Thoracic aorta (tissue), 2 donors: Measurements from ENCODE around the gene IRF8. TPM values are rescaled to one million over a fixed set of nuclear protein-coding genes. Genes with fewer than 3 reads are reported as not detected.

Source experiments
- ATAC-seq: fragments of 150-250 bp; one replicate; pipeline ENCODE4 v1.8.0; 2017; ENCODE audit warnings: low read depth; ENCODE audit not compliant: insufficient number of reproducible peaks, low FRiP score
- DNase-seq: peaks from one replicate; pipeline ENCODE4 v3.0.0-alpha.2; 2020; ENCODE audit warnings: low spot score
- H3K27ac ChIP-seq, 2 donors: fragments of 200-600 bp; sonication (generic); 1 replicate in 1 of 2; 2 replicates in 1 of 2; pipeline ENCODE4 v1.5.1; 2016; ENCODE audit warnings: mild to moderate bottlenecking in 2 of 2, moderate library complexity in 2 of 2
- H3K27me3 ChIP-seq: fragments of 200-600 bp; sonication (generic); replicated peaks from 2 replicates; pipeline ENCODE4 v1.6.0; 2016; ENCODE audit warnings: mild to moderate bottlenecking; ENCODE audit not compliant: insufficient read depth
- H3K36me3 ChIP-seq: fragments of 200-600 bp; sonication (generic); one replicate; pipeline ENCODE4 v1.5.1; 2016
- H3K4me1 ChIP-seq, 2 donors: fragments of 200-600 bp; sonication (generic); 1 replicate in 1 of 2; 2 replicates in 1 of 2; pipeline versions ENCODE4 v1.5.1 to v1.6.0; 2016; ENCODE audit warnings: low read depth in 2 of 2, mild to moderate bottlenecking in 1 of 2; ENCODE audit not compliant: control insufficient read depth in 1 of 2
- H3K4me3 ChIP-seq: fragments of 200-600 bp; sonication (generic); 2 replicates; pipeline ENCODE4 v1.5.1; 2016; ENCODE audit warnings: mild to moderate bottlenecking
- H3K9me3 ChIP-seq: fragments of 200-600 bp; sonication (generic); 2 replicates; pipeline ENCODE4 v1.5.1; 2016
- CTCF ChIP-seq: fragments of 200-600 bp; sonication (generic); IDR thresholded peaks from one replicate; pipeline ENCODE4 v1.5.1; 2019; ENCODE audit warnings: antibody characterized with exemption
- total RNA-seq, 2 donors: library from RNA; depleted of rRNA; stranded (reverse); fragments of >200 nt; gene quantifications; one replicate each; pipeline versions ENCODE4 v1.1.0 to v1.2.3, GENCODE V29; 2016

Gene IRF8
- total RNA-seq, 2 donors from 2014 or later: 27.0 to 28.8 TPM

GRCh38 chr16:85963753-85964285, 64.9 kb downstream of the IRF8 start:
- H3K27me3 ChIP-seq: no peaks in the 10 kb centered on the region
- DNase-seq (no peak), ATAC-seq (no peak)
- no peaks in the 10 kb centered on the region for H3K9me3 ChIP-seq
- H3K27ac ChIP-seq: no peak overlapping the region
- peaks cover 0 to 13% of the 10 kb centered on the region in 2 donors for H3K4me1 ChIP-seq
- H3K36me3 ChIP-seq: no peaks in the 10 kb centered on the region
- H3K4me3 ChIP-seq: no peak overlapping the region
- TF ChIP-seq CTCF: no peak

- TF ChIP-seq CTCF: no peak
- no peaks in the 10 kb centered on the region for H3K27me3 ChIP-seq
- H3K36me3 ChIP-seq: no peaks in the 10 kb centered on the region
- no peaks in the 10 kb centered on the region for H3K9me3 ChIP-seq
- ATAC-seq: no peak
- DNase-seq: no peak
- H3K4me3 ChIP-seq: no peak overlapping the region
- H3K27ac ChIP-seq: no peak overlapping the region
- H3K4me1 ChIP-seq: peaks cover 7 to 25% of the 10 kb centered on the region in 2 donors
Observed at GRCh38 chr16:85965125-85965524, 66.2 kb downstream of the IRF8 start.

- Histone ChIP-seq H3K4me3 (no peak overlapping the region), H3K27ac (no peak overlapping the region), H3K9me3 (no peaks in the 10 kb centered on the region), H3K4me1 (peaks cover 7 to 25% of the 10 kb centered on the region in 2 donors), H3K36me3 (no peaks in the 10 kb centered on the region), H3K27me3 (no peaks in the 10 kb centered on the region)
- ATAC-seq (no peak), DNase-seq (no peak)
- TF ChIP-seq CTCF: no peak
Observed at GRCh38 chr16:85967111-85967510, 68.1 kb downstream of the IRF8 start.

GRCh38 chr16:85968041-85968920, 69.3 kb downstream of the IRF8 start:
- DNase-seq: no peak
- Histone ChIP-seq H3K27me3 (no peaks in the 10 kb centered on the region), H3K4me3 (no peak overlapping the region), H3K36me3 (no peaks in the 10 kb centered on the region), H3K9me3 (no peaks in the 10 kb centered on the region), H3K4me1 (peaks cover 7 to 25% of the 10 kb centered on the region in 2 donors), H3K27ac (no peak overlapping the region)
- no peak for ATAC-seq
- TF ChIP-seq CTCF: no peak

- no peak for TF ChIP-seq CTCF
Observed at GRCh38 chr16:85969159-85969558, 70.2 kb downstream of the IRF8 start.

More at GRCh38 chr16:85969159-85969558, 70.2 kb downstream of the IRF8 start:
- H3K36me3 ChIP-seq: no peaks in the 10 kb centered on the region
- no peak overlapping the region for H3K4me3 ChIP-seq
- H3K4me1 ChIP-seq: peaks cover 7 to 18% of the 10 kb centered on the region in 2 donors
- ATAC-seq (no peak), DNase-seq (no peak)
- no peaks in the 10 kb centered on the region for H3K9me3 ChIP-seq
- no peak overlapping the region for H3K27ac ChIP-seq
- no peaks in the 10 kb centered on the region for H3K27me3 ChIP-seq
